ENCODE measurements around the gene LSS.

- no peak for TF ChIP-seq SP1 (IDR thresholded peaks at IDR 0.05)
- no peak for TF ChIP-seq CTCF (IDR thresholded peaks at IDR 0.05; ENCODE audit: low read depth, low read length, missing input control)
- no peak for TF ChIP-seq TAF1 (conservative IDR thresholded peaks at IDR 0.05)
- no peak for TF ChIP-seq YY1 (IDR thresholded peaks at IDR 0.05)
- TF ChIP-seq MAX (IDR thresholded peaks at IDR 0.05), result no peak
- no peak for TF ChIP-seq REST (IDR thresholded peaks at IDR 0.05)
- no peak for TF ChIP-seq RAD21 (IDR thresholded peaks at IDR 0.05)
- TF ChIP-seq RXRA (IDR thresholded peaks at IDR 0.05), result no peak
- no peak for TF ChIP-seq ZBTB33 (IDR thresholded peaks at IDR 0.05)
These were observed 38.0 kb downstream of the LSS start for GRCh38 chr21:46190491-46191131.
